Measurements from ENCODE around the gene USH1G.

DNA sequence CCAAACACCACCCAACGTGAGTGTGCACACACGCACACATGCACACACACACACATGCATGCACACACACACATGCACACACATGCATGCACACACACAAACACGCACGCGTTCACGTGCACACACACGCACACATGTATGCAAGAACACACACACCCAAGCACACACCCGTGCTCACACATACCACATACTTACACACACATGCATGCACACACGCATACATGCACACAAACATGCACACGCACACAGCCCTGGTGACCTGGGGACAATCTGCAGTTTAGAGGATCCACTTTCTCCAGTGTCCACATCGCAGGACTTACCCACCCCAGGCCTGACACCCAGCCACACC, 6.2 kb downstream of the USH1G start:
- TF ChIP-seq EZH2 (IDR thresholded peaks at IDR 0.05; ENCODE audit: insufficient read depth, low read length), result no peak
- TF ChIP-seq, protein P1, sequence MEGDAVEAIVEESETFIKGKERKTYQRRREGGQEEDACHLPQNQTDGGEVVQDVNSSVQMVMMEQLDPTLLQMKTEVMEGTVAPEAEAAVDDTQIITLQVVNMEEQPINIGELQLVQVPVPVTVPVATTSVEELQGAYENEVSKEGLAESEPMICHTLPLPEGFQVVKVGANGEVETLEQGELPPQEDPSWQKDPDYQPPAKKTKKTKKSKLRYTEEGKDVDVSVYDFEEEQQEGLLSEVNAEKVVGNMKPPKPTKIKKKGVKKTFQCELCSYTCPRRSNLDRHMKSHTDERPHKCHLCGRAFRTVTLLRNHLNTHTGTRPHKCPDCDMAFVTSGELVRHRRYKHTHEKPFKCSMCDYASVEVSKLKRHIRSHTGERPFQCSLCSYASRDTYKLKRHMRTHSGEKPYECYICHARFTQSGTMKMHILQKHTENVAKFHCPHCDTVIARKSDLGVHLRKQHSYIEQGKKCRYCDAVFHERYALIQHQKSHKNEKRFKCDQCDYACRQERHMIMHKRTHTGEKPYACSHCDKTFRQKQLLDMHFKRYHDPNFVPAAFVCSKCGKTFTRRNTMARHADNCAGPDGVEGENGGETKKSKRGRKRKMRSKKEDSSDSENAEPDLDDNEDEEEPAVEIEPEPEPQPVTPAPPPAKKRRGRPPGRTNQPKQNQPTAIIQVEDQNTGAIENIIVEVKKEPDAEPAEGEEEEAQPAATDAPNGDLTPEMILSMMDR (IDR thresholded peaks at IDR 0.05; ENCODE audit: insufficient read depth, low read depth, low read length), result no peak

Measured in astrocyte (in vitro differentiated cells and primary cell).